ENCODE data around the gene CCDC188. TPM values are rescaled to one million over a fixed set of nuclear protein-coding genes. Genes with fewer than 3 reads are reported as not detected.

The CCDC188 gene
- total RNA-seq, 1 experiment from 2014 or later: not detected

GRCh38 chr22:20145832-20146223 is 5.0 kb downstream of the CCDC188 start:
- no peaks in the 10 kb centered on the region for H3K9me3 Mint-ChIP-seq
- H3K27ac Mint-ChIP-seq: no peak overlapping the region
- H3K36me3 Mint-ChIP-seq: no peaks in the 10 kb centered on the region
- H3K27me3 Mint-ChIP-seq (ENCODE audit: low read depth): no peaks in the 10 kb centered on the region
- no peak for DNase-seq (ENCODE audit: low spot score)
- no peaks in the 10 kb centered on the region for H3K4me1 Mint-ChIP-seq
- no peak overlapping the region for H3K4me3 Mint-ChIP-seq
- POLR2A ChIA-PET: no interaction called here
- no peak for TF ChIP-seq FOXK1 (CRISPR knock-in tag; IDR thresholded peaks at IDR 0.05)
- TF ChIP-seq ZNF281 (CRISPR knock-in tag; IDR thresholded peaks at IDR 0.05): no peak
- TF ChIP-seq KAT7 (CRISPR knock-in tag; IDR thresholded peaks at IDR 0.05; ENCODE audit: borderline replicate concordance): no peak
- TF ChIP-seq HMGXB4 (CRISPR knock-in tag; IDR thresholded peaks at IDR 0.05): no peak
- TF ChIP-seq RELA (CRISPR knock-in tag; IDR thresholded peaks at IDR 0.05; ENCODE audit: borderline replicate concordance): no peak
- no peak for TF ChIP-seq GRHL2 (CRISPR knock-in tag; IDR thresholded peaks at IDR 0.05; ENCODE audit: insufficient replicate concordance, severe bottlenecking)
- TF ChIP-seq ZNF138 (CRISPR knock-in tag; conservative IDR thresholded peaks at IDR 0.05): no peak
- TF ChIP-seq ATF1 (CRISPR knock-in tag; IDR thresholded peaks at IDR 0.05): no peak
- no peak for TF ChIP-seq CREB1 (CRISPR knock-in tag; IDR thresholded peaks at IDR 0.05)
- TF ChIP-seq TEAD4 (CRISPR knock-in tag; IDR thresholded peaks at IDR 0.05): no peak
- TF ChIP-seq USF2 (CRISPR knock-in tag; IDR thresholded peaks at IDR 0.05): no peak
- CTCF ChIA-PET: no interaction called here
- no peak for ATAC-seq

- DNase-seq (ENCODE audit: low spot score): no peak
- no peak overlapping the region for H3K4me3 Mint-ChIP-seq
- no peak overlapping the region for H3K27ac Mint-ChIP-seq
- no peaks in the 10 kb centered on the region for H3K9me3 Mint-ChIP-seq
- ChIA-PET CTCF (interaction anchor here (0.8 to 1.0 kb wide), 2 partner anchors 9 to 12 kb away, joined by 3 to 5 read pairs; no protein-coding TSS in a partner anchor), POLR2A (no interaction called here)
- H3K27me3 Mint-ChIP-seq (ENCODE audit: low read depth): no peaks in the 10 kb centered on the region
- ATAC-seq: no peak
- TF ChIP-seq FOXK1 (CRISPR knock-in tag; IDR thresholded peaks at IDR 0.05): no peak
- TF ChIP-seq TP53 (CRISPR knock-in tag; IDR thresholded peaks at IDR 0.05): no peak
- no peak for TF ChIP-seq AR (CRISPR knock-in tag; IDR thresholded peaks at IDR 0.05)
- no peak for TF ChIP-seq ZNF512 (CRISPR knock-in tag; IDR thresholded peaks at IDR 0.05; ENCODE audit: borderline replicate concordance)
- no peak for TF ChIP-seq OVOL2 (CRISPR knock-in tag; IDR thresholded peaks at IDR 0.05; ENCODE audit: borderline replicate concordance)
- no peak for TF ChIP-seq SOX15 (CRISPR knock-in tag; IDR thresholded peaks at IDR 0.05)
- no peak for TF ChIP-seq ETV6 (CRISPR knock-in tag; IDR thresholded peaks at IDR 0.05)
- H3K4me1 Mint-ChIP-seq: no peaks in the 10 kb centered on the region
- H3K36me3 Mint-ChIP-seq: no peaks in the 10 kb centered on the region
These were observed 5.5 kb downstream of the CCDC188 start for GRCh38 chr22:20145206-20145831.

Data from WTC11 (cell line).